Vagina (tissue), 2 donors: ENCODE results near the gene DCLRE1A. TPM values are rescaled to one million over a fixed set of nuclear protein-coding genes. Genes with fewer than 3 reads are reported as not detected.

Experiments
- DNase-seq, 2 donors: peaks; one replicate each; pipeline ENCODE4 v3.0.0-alpha.2; 2017; ENCODE audit errors: extremely low spot score in 2 of 2
- H3K27ac ChIP-seq: fragments of 200-600 bp; sonication (generic); one replicate; pipeline ENCODE4 v1.5.1; 2019
- H3K27me3 ChIP-seq: fragments of 200-600 bp; sonication (generic); one replicate; pipeline ENCODE4 v1.5.1; 2019
- H3K36me3 ChIP-seq, 2 donors: fragments of 200-600 bp; sonication (generic); one replicate each; pipeline ENCODE4 v1.5.1; 2017 to 2019
- H3K4me1 ChIP-seq: fragments of 200-600 bp; sonication (generic); one replicate; pipeline ENCODE4 v1.5.1; 2019
- H3K4me3 ChIP-seq, 2 donors: fragments of 200-600 bp; sonication (generic); 1 replicate in 1 of 2; 2 replicates in 1 of 2; pipeline ENCODE4 v1.5.1; 2016 to 2019
- H3K9me3 ChIP-seq: fragments of 200-600 bp; sonication (generic); one replicate; pipeline ENCODE4 v1.5.1; 2019
- CTCF ChIP-seq, 3 experiments: fragments of 450-650 bp in 2 of 3; fragments of 200-600 bp in 1 of 3; sonication (generic) in 1 of 3; IDR thresholded peaks; one replicate each; pipeline ENCODE4 v1.5.1; 2017 to 2019; ENCODE audit warnings: antibody characterized with exemption in 3 of 3, mild to moderate bottlenecking in 2 of 3, moderate library complexity in 2 of 3
- POLR2A ChIP-seq, 2 donors: fragments of 450-650 bp; IDR thresholded peaks; one replicate each; pipeline ENCODE4 v1.6.1; 2017; ENCODE audit warnings: antibody characterized with exemption in 2 of 2, mild to moderate bottlenecking in 2 of 2, moderate library complexity in 2 of 2
- POLR2AphosphoS5 ChIP-seq, 2 donors: sonication (generic); formaldehyde crosslinking; IDR thresholded peaks; one replicate each; pipeline ENCODE4 v1.9.0; 2017; ENCODE audit warnings: antibody characterized with exemption in 2 of 2, mild to moderate bottlenecking in 2 of 2, low read depth in 1 of 2; ENCODE audit not compliant: insufficient read depth in 1 of 2
- intact Hi-C: fragments of 100-400 bp; cut with DNase I; formaldehyde crosslinking; loops from one replicate; pipeline ENCODE4 v1.15.1; 2023
- total RNA-seq: library from RNA; depleted of rRNA; stranded (reverse); fragments of >200 nt; gene quantifications from one replicate; pipeline ENCODE4 v1.2.3, GENCODE V29; 2016

Gene DCLRE1A
- total RNA-seq, 1 donor from 2014 or later = 3.9 TPM

DNA sequence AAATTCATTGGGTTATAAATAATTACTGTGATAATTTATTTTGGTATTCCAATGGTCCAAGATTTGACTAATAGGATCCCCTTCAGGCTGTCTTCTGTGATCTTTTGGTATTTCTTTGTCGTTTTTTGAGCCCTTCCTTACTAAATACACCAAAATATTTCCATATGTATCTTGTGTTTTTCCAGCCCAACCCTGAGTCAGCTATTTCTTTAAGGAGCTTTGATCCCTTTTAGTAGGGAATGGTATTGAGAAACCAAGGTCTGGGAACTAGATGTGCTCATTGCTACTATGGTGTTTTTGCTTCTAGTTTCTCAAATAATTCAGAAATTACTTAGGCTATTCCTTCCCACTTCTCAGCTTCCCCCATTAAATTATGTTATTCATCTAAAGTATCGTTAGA is 15.9 kb upstream of the DCLRE1A start:
- TF ChIP-seq POLR2AphosphoS5 (IDR thresholded peaks at IDR 0.05; ENCODE audit: insufficient read depth in 1 of 2, low read depth in 1 of 2) (no peak), CTCF (IDR thresholded peaks at IDR 0.05) (no peak), POLR2A (IDR thresholded peaks at IDR 0.05) (no peak)
- Histone ChIP-seq H3K4me3 (no peak overlapping the region), H3K27me3 (no peaks in the 10 kb centered on the region), H3K4me1 (no peaks in the 10 kb centered on the region), H3K9me3 (peaks cover 4% of the 10 kb centered on the region), H3K36me3 (no peaks in the 10 kb centered on the region), H3K27ac (no peak overlapping the region)
- DNase-seq = no peak
- intact Hi-C loops = no loop called here

GRCh38 chr10:113867904-113868303 is 14.0 kb upstream of the DCLRE1A start:
- no peak overlapping the region for H3K27ac ChIP-seq
- intact Hi-C loops = no loop called here
- no peaks in the 10 kb centered on the region for H3K4me1 ChIP-seq
- H3K27me3 ChIP-seq = no peaks in the 10 kb centered on the region
- H3K4me3 ChIP-seq = no peak overlapping the region
- H3K9me3 ChIP-seq = peaks cover 4% of the 10 kb centered on the region
- DNase-seq = no peak
- TF ChIP-seq POLR2AphosphoS5 (IDR thresholded peaks at IDR 0.05; ENCODE audit: insufficient read depth in 1 of 2, low read depth in 1 of 2) (no peak), POLR2A (IDR thresholded peaks at IDR 0.05) (no peak)
- no peaks in the 10 kb centered on the region for H3K36me3 ChIP-seq

GRCh38 chr10:113866551-113867394 is 12.9 kb upstream of the DCLRE1A start:
- no peak overlapping the region for H3K27ac ChIP-seq
- DNase-seq = no peak
- no peaks in the 10 kb centered on the region for H3K27me3 ChIP-seq
- no peak for TF ChIP-seq CTCF (IDR thresholded peaks at IDR 0.05)
- no peak for TF ChIP-seq POLR2A (IDR thresholded peaks at IDR 0.05)
- TF ChIP-seq POLR2AphosphoS5 (IDR thresholded peaks at IDR 0.05; ENCODE audit: insufficient read depth in 1 of 2, low read depth in 1 of 2) = no peak
- no peak overlapping the region for H3K4me3 ChIP-seq
- intact Hi-C loops = no loop called here
- H3K36me3 ChIP-seq = peaks cover 0 to 3% of the 10 kb centered on the region in 2 donors
- no peaks in the 10 kb centered on the region for H3K9me3 ChIP-seq
- H3K4me1 ChIP-seq = no peaks in the 10 kb centered on the region

- no peak for DNase-seq
- Histone ChIP-seq H3K4me3 (no peak overlapping the region), H3K27me3 (no peaks in the 10 kb centered on the region), H3K36me3 (peaks cover 0 to 11% of the 10 kb centered on the region in 2 donors), H3K4me1 (no peaks in the 10 kb centered on the region), H3K9me3 (no peaks in the 10 kb centered on the region), H3K27ac (no peak overlapping the region)
- intact Hi-C loops = no loop called here
- TF ChIP-seq CTCF (IDR thresholded peaks at IDR 0.05) = no peak
- TF ChIP-seq POLR2AphosphoS5 (IDR thresholded peaks at IDR 0.05; ENCODE audit: insufficient read depth in 1 of 2, low read depth in 1 of 2) = no peak
- TF ChIP-seq POLR2A (IDR thresholded peaks at IDR 0.05) = no peak
Observed at GRCh38 chr10:113865901-113866300, 12.0 kb upstream of the DCLRE1A start.

- no peaks in the 10 kb centered on the region for H3K27me3 ChIP-seq
- H3K9me3 ChIP-seq = no peaks in the 10 kb centered on the region
- no peak overlapping the region for H3K4me3 ChIP-seq
- peaks cover 0 to 28% of the 10 kb centered on the region in 2 donors for H3K36me3 ChIP-seq
- TF ChIP-seq CTCF (IDR thresholded peaks at IDR 0.05) = no peak
- TF ChIP-seq POLR2A (IDR thresholded peaks at IDR 0.05) = no peak
- no peak for TF ChIP-seq POLR2AphosphoS5 (IDR thresholded peaks at IDR 0.05; ENCODE audit: insufficient read depth in 1 of 2, low read depth in 1 of 2)
- no peak overlapping the region for H3K27ac ChIP-seq
- H3K4me1 ChIP-seq = peaks cover 31% of the 10 kb centered on the region
- DNase-seq = no peak
- intact Hi-C loops = no loop called here
Observed at GRCh38 chr10:113859261-113859660, 5.4 kb upstream of the DCLRE1A start.
